ENCODE measurements around the gene GAGE1. TPM values are rescaled to one million over a fixed set of nuclear protein-coding genes. Genes with fewer than 3 reads are reported as not detected.

The GAGE1 gene
- total RNA-seq, 2 experiments from 2014 or later: not detected

DNA sequence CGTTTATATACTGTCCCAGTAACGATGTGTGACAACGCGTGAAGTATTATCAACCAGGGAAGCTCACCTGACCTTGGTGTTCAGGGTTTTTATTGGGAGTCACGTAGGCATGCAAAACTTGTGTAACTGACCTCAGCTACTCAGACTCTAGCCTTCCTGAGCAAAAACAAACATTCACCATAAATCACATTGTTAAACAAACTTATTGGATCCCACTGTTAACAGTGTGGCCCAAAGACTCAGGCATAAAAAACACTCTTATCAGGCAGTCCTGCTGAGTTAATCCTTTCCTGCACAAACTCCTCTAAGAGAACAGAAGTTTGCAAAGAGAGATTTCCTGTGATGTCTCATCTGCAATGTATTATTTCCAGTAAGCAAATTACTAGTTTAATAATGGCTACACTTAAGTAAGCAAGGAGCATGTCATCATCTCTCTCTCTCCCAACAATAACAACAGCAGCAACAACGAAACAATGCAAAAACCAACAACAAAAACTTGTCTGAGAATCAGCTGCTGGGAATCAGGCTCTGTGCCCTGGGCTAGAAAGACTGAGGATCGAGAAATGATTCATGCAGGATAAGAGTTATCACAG lies 12.0 kb downstream of the GAGE1 start:
- Mint-ChIP-seq H3K9me3 (no peaks in the 10 kb centered on the region), H3K4me1 (ENCODE audit: low read depth) (no peaks in the 10 kb centered on the region), H3K27me3 (no peaks in the 10 kb centered on the region), H3K36me3 (ENCODE audit: low read depth) (no peaks in the 10 kb centered on the region), H3K27ac (no peak overlapping the region), H3K4me3 (no peak overlapping the region)
- CTCF ChIA-PET: no interaction called here
- TF ChIP-seq CTCF (IDR thresholded peaks at IDR 0.05): no peak
- POLR2A ChIA-PET: no interaction called here
- ATAC-seq (no peak), DNase-seq (no peak)
- intact Hi-C loops (cut with micrococcal nuclease): no loop called here

DNA sequence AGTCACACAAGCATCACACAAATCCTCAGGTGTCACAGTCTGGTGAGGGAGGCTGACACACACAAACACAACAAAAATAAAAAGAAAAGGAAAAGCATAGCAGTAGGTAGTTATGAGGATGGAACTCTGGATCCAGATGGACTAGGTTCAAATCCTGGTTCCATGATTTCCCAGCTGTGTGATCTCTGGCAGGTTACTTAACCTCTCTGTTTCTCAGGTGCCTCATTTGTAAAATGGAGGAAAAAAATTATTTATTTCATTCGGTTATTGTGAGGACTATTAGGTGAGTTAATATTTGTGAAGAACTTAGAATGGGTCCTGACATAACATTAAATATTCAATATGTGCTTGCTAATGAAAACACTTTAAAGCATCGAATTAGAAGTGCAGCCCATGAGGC lies 19.8 kb downstream of the GAGE1 start:
- no peak for TF ChIP-seq CTCF (IDR thresholded peaks at IDR 0.05)
- Mint-ChIP-seq H3K27me3 (no peaks in the 10 kb centered on the region), H3K9me3 (no peaks in the 10 kb centered on the region), H3K27ac (no peak overlapping the region), H3K4me1 (ENCODE audit: low read depth) (no peaks in the 10 kb centered on the region), H3K36me3 (ENCODE audit: low read depth) (no peaks in the 10 kb centered on the region), H3K4me3 (no peak overlapping the region)
- ChIA-PET POLR2A (no interaction called here), CTCF (no interaction called here)
- intact Hi-C loops (cut with micrococcal nuclease): no loop called here
- no peak for DNase-seq
- ATAC-seq: no peak

DNA sequence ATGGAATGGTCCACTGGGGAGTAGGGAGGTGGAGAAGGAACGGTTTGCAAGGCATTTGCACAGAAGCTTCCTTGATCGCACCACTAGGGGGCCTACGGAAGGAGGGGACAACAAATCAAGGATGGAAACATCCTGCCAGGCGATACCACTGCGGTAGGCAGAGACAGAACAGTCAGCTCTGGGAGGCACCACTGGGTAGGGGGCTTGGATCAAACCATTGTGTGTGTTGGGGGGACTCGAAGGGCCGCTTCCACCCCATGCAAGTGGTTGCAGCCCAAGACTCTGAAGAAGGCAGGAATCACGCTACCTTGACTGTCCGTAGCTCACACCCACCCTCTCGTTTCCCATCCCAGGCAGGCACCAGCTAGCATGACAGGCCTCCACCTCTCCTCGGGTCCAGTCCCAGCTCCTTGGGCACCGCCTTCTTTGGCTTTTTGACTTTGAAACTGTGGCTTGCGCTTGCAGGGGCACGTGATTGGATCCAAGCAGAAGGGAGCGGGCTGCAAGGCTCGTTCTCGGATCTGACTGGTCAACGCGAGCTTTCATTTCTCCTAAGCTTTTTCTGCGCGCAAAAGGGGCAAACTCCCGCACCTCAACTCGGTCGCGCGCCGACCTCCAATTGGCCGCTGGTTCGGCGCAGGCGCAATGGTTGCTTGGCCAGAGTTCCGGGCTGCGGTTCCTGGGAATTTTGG lies 28.4 kb downstream of the GAGE1 start:
- DNase-seq (peak; percentile 31), ATAC-seq (peak; percentile 20)
- peaks cover 1% of the 10 kb centered on the region for H3K27me3 Mint-ChIP-seq
- peak overlapping the region; percentile 41 for H3K4me3 Mint-ChIP-seq
- TF ChIP-seq CTCF (IDR thresholded peaks at IDR 0.05): no peak
- H3K4me1 Mint-ChIP-seq (ENCODE audit: low read depth): no peaks in the 10 kb centered on the region
- CTCF ChIA-PET: interaction anchor here (0.6 to 1.9 kb wide), 5 partner anchors 11 to 242 kb away, joined by 3 to 5 read pairs (median 4); no protein-coding TSS in a partner anchor
- intact Hi-C loops (cut with micrococcal nuclease): no loop called here
- no peak overlapping the region for H3K27ac Mint-ChIP-seq
- POLR2A ChIA-PET: interaction anchor here (1.1 kb wide), 1 partner anchor 12 kb away, joined by 3 read pairs; no protein-coding TSS in a partner anchor
- H3K36me3 Mint-ChIP-seq (ENCODE audit: low read depth): no peaks in the 10 kb centered on the region
- peaks cover 2% of the 10 kb centered on the region for H3K9me3 Mint-ChIP-seq

DNA sequence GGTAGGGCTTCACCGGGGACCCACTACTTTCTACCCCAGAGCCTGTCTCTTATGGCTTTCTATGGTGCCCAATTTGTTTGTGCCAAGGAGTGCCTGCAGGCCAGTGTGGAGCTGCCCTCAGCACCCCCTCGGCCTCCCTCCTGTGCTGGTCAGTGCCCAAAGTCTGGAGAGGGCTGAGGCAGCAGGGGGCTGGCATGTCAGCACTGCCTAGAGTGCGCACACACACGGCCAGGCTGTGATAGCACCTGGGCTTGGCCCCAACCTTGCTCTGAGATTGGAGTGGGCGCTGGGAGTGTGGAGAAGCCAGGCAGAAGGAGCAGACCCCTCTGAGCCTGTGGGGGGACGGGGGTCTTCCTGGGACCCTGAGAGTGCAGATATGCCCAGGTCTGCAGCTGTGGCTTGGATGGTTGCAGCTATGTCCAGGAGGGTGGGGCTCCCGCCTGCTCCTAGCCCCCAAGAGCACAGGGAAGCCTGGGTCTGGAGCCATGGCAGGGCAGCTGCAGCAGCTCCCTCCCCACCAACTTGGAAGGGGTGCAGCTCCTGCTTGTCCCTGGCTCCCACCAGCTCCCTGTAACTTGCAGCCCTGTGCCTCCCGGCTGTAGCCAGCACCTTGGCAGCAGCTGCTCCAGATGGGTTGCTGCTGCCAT lies 46.3 kb downstream of the GAGE1 start:
- H3K36me3 Mint-ChIP-seq (ENCODE audit: low read depth): no peaks in the 10 kb centered on the region
- no peak overlapping the region for H3K27ac Mint-ChIP-seq
- ChIA-PET POLR2A (no interaction called here), CTCF (no interaction called here)
- DNase-seq (no peak), ATAC-seq (no peak)
- TF ChIP-seq CTCF (IDR thresholded peaks at IDR 0.05): no peak
- no peak overlapping the region for H3K4me3 Mint-ChIP-seq
- H3K27me3 Mint-ChIP-seq: peaks cover 2% of the 10 kb centered on the region
- H3K4me1 Mint-ChIP-seq (ENCODE audit: low read depth): no peaks in the 10 kb centered on the region
- intact Hi-C loops (cut with micrococcal nuclease): no loop called here
- H3K9me3 Mint-ChIP-seq: no peaks in the 10 kb centered on the region

- CTCF ChIA-PET: no interaction called here
- H3K36me3 Mint-ChIP-seq (ENCODE audit: low read depth): no peaks in the 10 kb centered on the region
- no peak for TF ChIP-seq CTCF (IDR thresholded peaks at IDR 0.05)
- no peaks in the 10 kb centered on the region for H3K9me3 Mint-ChIP-seq
- H3K27me3 Mint-ChIP-seq: no peaks in the 10 kb centered on the region
- ATAC-seq (no peak), DNase-seq (no peak)
- POLR2A ChIA-PET: no interaction called here
- H3K27ac Mint-ChIP-seq: no peak overlapping the region
- no peak overlapping the region for H3K4me3 Mint-ChIP-seq
- no peaks in the 10 kb centered on the region for H3K4me1 Mint-ChIP-seq (ENCODE audit: low read depth)
- intact Hi-C loops (cut with micrococcal nuclease): no loop called here
Measured at GRCh38 chrX:49656533-49656932, 57.7 kb downstream of the GAGE1 start.
